HG03432 (cell line): ENCODE measurements around the gene AP3D1.
A peak's percentile ranks its signal among the peaks of the same experiment; 100 is the strongest.
"Not testable (repeated sequence)": the region's sequence is repeated elsewhere in the genome, so short reads cannot be mapped to it uniquely, and the experiment has no call there.

Source experiments
- ATAC-seq: cut with Tn5 transposase; IDR thresholded peaks from one replicate; pipeline ENCODE4 v1.9.1; 2021; ENCODE audit warnings: mild to moderate bottlenecking, moderate library complexity; ENCODE audit not compliant: unreplicated experiment

The AP3D1 gene

DNA sequence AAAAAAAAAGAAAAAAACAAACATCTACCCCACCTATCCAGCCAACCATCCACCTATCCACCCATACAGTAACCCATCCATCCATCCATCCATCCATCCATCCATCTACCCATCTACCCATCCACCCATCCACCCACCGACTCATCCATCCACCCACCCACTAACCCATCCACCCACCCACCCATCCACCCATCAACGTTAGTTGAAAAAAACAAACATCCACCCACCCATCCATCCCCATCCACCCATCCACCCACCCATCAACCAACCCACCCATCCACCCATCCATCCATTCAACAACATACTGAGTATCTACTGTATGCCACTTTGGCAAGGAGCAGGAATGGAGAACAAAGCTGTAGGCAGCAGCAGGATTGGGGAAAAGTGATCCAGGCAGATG, 6.1 kb upstream of the AP3D1 start:
- no peak for ATAC-seq

DNA sequence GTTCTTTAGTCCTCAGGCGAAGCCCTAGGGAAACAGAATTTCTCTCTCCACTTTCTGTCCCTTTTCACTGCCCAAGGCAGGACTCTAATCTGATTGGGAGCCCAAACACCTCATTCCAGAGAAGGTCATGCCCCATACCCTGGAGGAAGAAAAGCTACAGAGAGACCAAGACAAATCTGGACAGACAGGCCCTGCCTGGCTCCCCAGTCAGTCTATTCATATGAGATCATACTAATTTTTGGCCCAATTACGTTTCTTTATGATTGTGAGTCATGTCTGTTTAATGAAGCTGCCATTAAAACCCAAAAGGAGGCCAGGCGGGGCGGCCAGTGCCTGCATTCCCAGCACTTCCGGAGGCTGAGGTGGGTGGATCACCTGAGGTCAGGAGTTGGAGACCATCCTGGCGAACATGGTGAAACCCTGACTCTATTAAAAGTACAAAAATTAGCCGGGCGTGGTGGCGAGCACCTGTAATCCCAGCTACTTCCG, 3.3 kb upstream of the AP3D1 start:
- ATAC-seq = no peak

DNA sequence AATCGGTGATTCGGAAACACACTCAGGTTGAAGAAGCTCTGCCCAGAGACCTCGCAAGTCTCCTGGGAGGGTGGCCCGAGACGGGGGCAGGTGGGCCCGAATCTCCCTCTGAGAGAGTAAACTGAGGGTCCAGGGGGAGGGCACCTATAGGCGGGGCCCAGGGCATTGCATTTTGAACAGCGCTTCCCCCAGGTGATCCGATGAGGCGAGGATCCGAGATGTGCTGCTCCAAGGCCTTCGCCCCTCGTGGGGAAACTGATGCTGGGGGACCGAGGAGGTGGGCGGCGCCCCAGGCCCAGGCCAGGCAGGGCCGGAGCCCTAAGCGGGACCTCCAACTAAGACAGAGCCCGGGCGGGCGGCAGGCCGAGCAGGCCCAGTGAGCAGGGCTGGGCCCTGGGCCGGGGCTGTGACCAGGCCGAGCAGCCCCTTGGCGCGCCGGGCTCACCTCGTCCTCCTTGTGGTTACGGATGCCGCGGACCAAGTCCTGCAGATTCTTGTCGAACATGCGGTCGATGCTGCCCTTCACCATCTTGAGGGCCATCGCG, 500 bp downstream of the AP3D1 start:
- ATAC-seq = peak; percentile 28

DNA sequence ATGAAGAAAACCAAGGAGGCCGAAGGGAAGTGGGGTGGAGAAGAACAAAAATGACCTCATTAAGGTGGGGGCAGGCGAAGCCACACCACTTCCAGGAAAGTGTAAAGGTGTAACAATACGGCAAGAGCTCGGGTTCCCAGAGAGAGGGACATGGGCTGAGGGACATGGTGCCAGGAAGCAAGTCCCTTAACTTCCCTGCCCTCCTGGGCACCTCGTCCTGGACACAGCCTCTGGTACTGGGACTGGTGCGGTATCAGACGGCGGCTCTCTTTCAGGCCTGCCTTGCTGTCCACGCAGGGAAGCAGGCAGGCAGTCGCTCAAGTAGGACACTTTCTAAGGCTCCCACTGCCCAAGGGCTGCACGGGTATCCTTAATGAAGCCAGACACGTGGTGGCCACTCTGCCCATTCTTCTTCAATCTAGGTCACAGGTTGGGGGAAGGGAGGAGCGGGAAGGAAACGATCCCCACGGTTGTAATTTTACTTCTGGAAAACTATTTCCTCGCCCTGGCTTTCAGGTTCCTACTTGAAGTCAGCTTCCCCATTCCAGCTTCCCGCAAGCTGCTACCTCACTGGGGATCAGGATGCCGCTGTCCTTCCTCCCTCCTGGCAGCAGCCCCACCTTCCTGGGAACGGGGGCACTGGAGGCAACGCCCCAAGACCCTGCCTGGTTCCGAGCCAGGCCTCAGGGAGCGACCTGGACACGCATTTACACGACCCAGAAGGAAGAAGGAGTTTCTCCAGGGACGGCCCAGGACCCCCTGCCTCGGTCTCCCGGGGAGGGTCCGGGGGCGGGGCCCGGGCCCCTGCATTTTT, 1.2 kb downstream of the AP3D1 start:
- ATAC-seq = no peak

GRCh38 chr19:2148482-2149135, 2.8 kb downstream of the AP3D1 start:
- ATAC-seq = no peak

DNA sequence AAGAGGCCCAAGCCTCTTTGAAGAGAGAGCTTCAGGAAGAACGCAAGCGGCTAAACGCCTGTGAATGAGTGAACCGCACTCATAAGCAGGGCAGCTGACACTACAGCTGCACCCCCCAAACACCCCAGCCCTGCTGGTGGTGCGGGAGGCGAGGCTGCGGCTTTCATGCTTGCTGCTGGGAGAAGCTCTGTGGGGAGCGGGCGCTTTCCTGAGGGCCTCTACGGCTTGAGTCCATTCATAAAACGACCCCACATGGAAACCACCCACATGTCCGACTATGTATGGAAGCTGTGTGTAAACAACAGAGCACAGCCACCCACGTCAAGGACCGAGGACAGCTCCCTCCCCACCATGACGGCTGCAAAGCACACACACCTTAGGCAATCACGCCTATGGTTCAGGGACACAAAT, 5.5 kb downstream of the AP3D1 start:
- ATAC-seq = no peak

GRCh38 chr19:2144190-2144589, 7.2 kb downstream of the AP3D1 start:
- ATAC-seq = no peak

DNA sequence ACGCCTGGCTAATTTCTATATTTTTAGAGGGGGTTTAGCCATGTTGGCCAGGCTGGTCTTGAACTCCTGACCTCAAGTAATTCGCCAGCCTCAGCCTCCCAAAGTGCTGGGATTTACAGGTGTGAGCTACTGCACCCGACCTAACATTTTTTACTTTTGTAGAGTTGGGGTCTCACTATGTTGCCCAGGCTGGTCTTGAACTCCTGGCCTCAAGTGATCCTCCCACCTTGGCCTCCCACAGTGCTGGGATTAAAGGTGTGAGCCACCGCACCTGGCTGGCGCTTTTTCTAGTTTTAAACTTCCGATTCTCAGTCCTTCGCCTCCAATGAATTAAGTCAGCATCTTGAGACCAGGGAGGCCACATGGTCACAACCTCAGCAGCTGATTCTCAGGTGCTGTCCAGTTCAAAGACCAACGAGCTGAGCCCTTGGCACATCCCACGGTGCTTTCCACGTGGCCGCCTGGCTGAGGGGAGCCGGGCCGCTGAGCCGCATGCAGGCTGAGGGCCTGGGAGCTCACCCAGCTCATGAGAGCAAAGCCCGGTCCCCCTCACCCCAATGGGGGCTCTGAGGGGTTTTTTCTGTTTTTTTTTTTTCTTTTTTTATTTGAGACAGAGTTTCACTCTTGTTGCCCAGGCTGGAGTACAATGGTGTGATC, 9.1 kb downstream of the AP3D1 start:
- ATAC-seq = no peak

GRCh38 chr19:2140138-2140569, 11.2 kb downstream of the AP3D1 start:
- no peak for ATAC-seq

- ATAC-seq = no peak
Observed at GRCh38 chr19:2139385-2140137, 11.8 kb downstream of the AP3D1 start.

- no peak for ATAC-seq
Observed at GRCh38 chr19:2138061-2138728, 13.2 kb downstream of the AP3D1 start.

- ATAC-seq = no peak
Observed at GRCh38 chr19:2136796-2137195, 14.6 kb downstream of the AP3D1 start.

GRCh38 chr19:2135474-2136402, 15.6 kb downstream of the AP3D1 start:
- ATAC-seq = no peak

DNA sequence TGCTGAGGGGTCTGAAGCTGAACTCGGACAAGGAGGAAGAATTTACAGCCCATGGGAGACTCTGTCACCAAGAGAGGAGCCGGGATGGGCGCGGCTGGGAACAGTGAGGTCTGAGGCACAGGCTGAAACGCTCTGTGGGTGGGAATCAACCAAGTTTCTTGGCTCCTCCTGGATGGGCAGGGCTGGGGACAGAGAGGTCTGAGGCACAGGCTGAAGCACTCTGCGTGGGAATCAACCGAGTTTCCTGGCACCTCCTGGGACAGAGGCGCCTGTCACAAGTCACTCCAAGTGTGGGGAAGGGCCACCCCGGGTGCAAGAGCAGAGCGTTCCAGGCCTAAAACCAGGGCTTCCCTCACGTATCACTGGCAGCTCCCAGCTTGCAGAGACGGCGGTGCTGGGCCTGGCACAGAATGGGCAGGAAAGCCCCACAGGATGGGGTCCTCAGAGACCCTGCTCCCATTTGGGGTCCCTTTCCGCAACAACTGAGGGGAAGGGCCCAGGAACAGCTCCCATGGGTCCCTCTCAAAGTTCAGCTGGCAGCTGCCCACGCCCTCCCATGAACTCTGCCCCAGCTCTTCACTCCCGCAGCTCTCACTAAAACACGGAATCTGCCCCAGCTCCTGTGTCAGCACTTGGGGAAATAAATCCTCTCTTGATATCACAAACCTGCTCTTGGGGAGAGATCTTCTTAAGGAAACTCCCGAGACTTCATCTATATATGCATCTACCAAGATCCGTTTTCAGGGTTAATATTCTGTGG, 18.5 kb downstream of the AP3D1 start:
- no peak for ATAC-seq

DNA sequence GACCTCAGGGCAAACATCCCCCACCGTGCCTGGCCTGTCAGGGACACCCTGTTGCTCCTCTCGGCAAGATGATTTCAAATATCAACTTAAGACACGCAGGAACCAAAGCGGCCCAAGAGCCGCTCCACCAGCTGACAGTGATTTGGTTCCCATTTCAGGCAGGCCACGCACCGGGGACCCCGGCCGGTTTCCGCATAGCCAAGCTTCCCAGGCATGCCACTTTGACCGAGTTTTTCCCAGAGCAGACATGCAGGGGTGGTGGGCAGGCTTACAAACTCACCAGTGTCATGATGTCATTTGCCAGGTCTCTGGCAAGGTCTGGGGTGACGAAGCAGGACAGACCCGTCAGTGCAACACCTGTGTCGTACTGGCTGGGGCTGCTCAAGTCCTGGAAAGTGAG, 19.2 kb downstream of the AP3D1 start:
- ATAC-seq = no peak

GRCh38 chr19:2131012-2131975, 20.1 kb downstream of the AP3D1 start:
- ATAC-seq = not testable (repeated sequence)
